Stimulated activated CD4-positive, alpha-beta T cell treated with anti-CD3 and anti-CD28 coated beads, Interleukin-1b, Interleukin-23, amount 100 ng/mL, for 1 hour (primary cell): ENCODE results near the gene TNPO1.
A peak's percentile ranks its signal among the peaks of the same experiment; 100 is the strongest.

Experiments
- DNase-seq, 2 donors: peaks; one replicate each; pipeline ENCODE4 v3.0.0-alpha.2; 2020; ENCODE audit warnings: low read depth in 2 of 2

Gene TNPO1

GRCh38 chr5:72818866-72819534, 2.5 kb downstream of the TNPO1 start:
- peak in 1 of 2 donors; percentile 13 for DNase-seq

GRCh38 chr5:72821776-72822175, 5.3 kb downstream of the TNPO1 start:
- no peak for DNase-seq

- DNase-seq = no peak
These were observed 6.5 kb downstream of the TNPO1 start for GRCh38 chr5:72822944-72823343.

GRCh38 chr5:72829707-72830106, 13.2 kb downstream of the TNPO1 start:
- DNase-seq = no peak

GRCh38 chr5:72830362-72830761, 13.9 kb downstream of the TNPO1 start:
- DNase-seq = no peak

GRCh38 chr5:72831685-72832084, 15.2 kb downstream of the TNPO1 start:
- DNase-seq = no peak

GRCh38 chr5:72834924-72835323, 18.5 kb downstream of the TNPO1 start:
- no peak for DNase-seq

GRCh38 chr5:72835633-72836032, 19.2 kb downstream of the TNPO1 start:
- DNase-seq = no peak

GRCh38 chr5:72836810-72837209, 20.3 kb downstream of the TNPO1 start:
- no peak for DNase-seq

GRCh38 chr5:72837524-72838096, 21.1 kb downstream of the TNPO1 start:
- no peak for DNase-seq

GRCh38 chr5:72840041-72840440, 23.6 kb downstream of the TNPO1 start:
- DNase-seq = no peak

GRCh38 chr5:72841756-72842535, 25.5 kb downstream of the TNPO1 start:
- DNase-seq = no peak

- no peak for DNase-seq
These were observed 26.4 kb downstream of the TNPO1 start for GRCh38 chr5:72842816-72843215.

- DNase-seq = no peak
These were observed 27.8 kb downstream of the TNPO1 start for GRCh38 chr5:72844218-72844603.

GRCh38 chr5:72845889-72846288, 29.4 kb downstream of the TNPO1 start:
- no peak for DNase-seq

- no peak for DNase-seq
These were observed 30.0 kb downstream of the TNPO1 start for GRCh38 chr5:72846483-72846882.

- no peak for DNase-seq
These were observed 31.0 kb downstream of the TNPO1 start for GRCh38 chr5:72847439-72847838.

GRCh38 chr5:72847989-72848473, 31.6 kb downstream of the TNPO1 start:
- peak; percentile 33 to 71 for DNase-seq

GRCh38 chr5:72848474-72849428, 32.3 kb downstream of the TNPO1 start:
- peak; percentile 3 to 20 for DNase-seq

GRCh38 chr5:72849546-72849945, 33.1 kb downstream of the TNPO1 start:
- no peak for DNase-seq

GRCh38 chr5:72850113-72850512, 33.7 kb downstream of the TNPO1 start:
- no peak for DNase-seq

GRCh38 chr5:72852356-72852755, 35.9 kb downstream of the TNPO1 start:
- no peak for DNase-seq
